Measurements from ENCODE around the gene RASSF1. TPM values are rescaled to one million over a fixed set of nuclear protein-coding genes. Genes with fewer than 3 reads are reported as not detected.
"Not testable (repeated sequence)": the region's sequence is repeated elsewhere in the genome, so short reads cannot be mapped to it uniquely, and the experiment has no call there.

The RASSF1 gene
- total RNA-seq, 1 experiment from 2014 or later: 30.2 TPM

- no peak for DNase-seq (ENCODE audit: low spot score)
These were observed 52.1 kb downstream of the RASSF1 start for GRCh38 chr3:50288387-50289007.

GRCh38 chr3:50287262-50287661 lies 53.4 kb downstream of the RASSF1 start:
- DNase-seq (ENCODE audit: low spot score): no peak

GRCh38 chr3:50286322-50287227 lies 54.1 kb downstream of the RASSF1 start:
- DNase-seq (ENCODE audit: low spot score): no peak

- DNase-seq (ENCODE audit: low spot score): not testable (repeated sequence)
These were observed 56.5 kb downstream of the RASSF1 start for GRCh38 chr3:50284121-50284520.

Other genes with a start within 250 kb of the RASSF1 start
- gene SEMA3F, start 185.5 kb downstream of the RASSF1 start, total RNA-seq (2014; rRNA removed; shearing (Covaris generic)): 14.6 and 16.5 TPM in 2 replicates
- 0.18 TPM in 1 of 2 replicates, not detected in the other for gene GNAT1, start 149.2 kb downstream of the RASSF1 start, total RNA-seq (2014; rRNA removed; shearing (Covaris generic))
- gene SLC38A3, start 135.6 kb downstream of the RASSF1 start, total RNA-seq (2014; rRNA removed; shearing (Covaris generic)): 0.70 TPM in 1 of 2 replicates, not detected in the other
- gene GNAI2, start 104.6 kb downstream of the RASSF1 start, total RNA-seq (2014; rRNA removed; shearing (Covaris generic)): 167 and 168 TPM in 2 replicates
- 87.7 and 94.2 TPM in 2 replicates for gene SEMA3B, start 71.7 kb downstream of the RASSF1 start, total RNA-seq (2014; rRNA removed; shearing (Covaris generic))
- gene LSMEM2, start 61.7 kb downstream of the RASSF1 start, total RNA-seq (2014; rRNA removed; shearing (Covaris generic)): not detected in 2 replicates
- gene IFRD2, start 48.4 kb downstream of the RASSF1 start, total RNA-seq (2014; rRNA removed; shearing (Covaris generic)): 175 and 177 TPM in 2 replicates
- gene HYAL3, start 41.4 kb downstream of the RASSF1 start, total RNA-seq (2014; rRNA removed; shearing (Covaris generic)): 8.3 and 12.7 TPM in 2 replicates
- gene NAA80, start 41.4 kb downstream of the RASSF1 start, total RNA-seq (2014; rRNA removed; shearing (Covaris generic)): 14.2 and 15.3 TPM in 2 replicates
- 1.4 and 1.6 TPM in 2 replicates for gene HYAL1, start 37.3 kb downstream of the RASSF1 start, total RNA-seq (2014; rRNA removed; shearing (Covaris generic))
- 81.4 and 82.6 TPM in 2 replicates for gene HYAL2, start 18.1 kb downstream of the RASSF1 start, total RNA-seq (2014; rRNA removed; shearing (Covaris generic))
- gene TUSC2, start 12.6 kb downstream of the RASSF1 start, total RNA-seq (2014; rRNA removed; shearing (Covaris generic)): 66.8 and 69.2 TPM in 2 replicates
- gene ZMYND10, start 4.9 kb upstream of the RASSF1 start, total RNA-seq (2014; rRNA removed; shearing (Covaris generic)): 0.48 TPM in 1 of 2 replicates, not detected in the other
- 30.0 and 30.7 TPM in 2 replicates for gene NPRL2, start 9.9 kb upstream of the RASSF1 start, total RNA-seq (2014; rRNA removed; shearing (Covaris generic))
- gene CYB561D2, start 10.0 kb upstream of the RASSF1 start, total RNA-seq (2014; rRNA removed; shearing (Covaris generic)): 42.5 and 46.0 TPM in 2 replicates
- 35.8 and 36.2 TPM in 2 replicates for gene TMEM115, start 18.7 kb upstream of the RASSF1 start, total RNA-seq (2014; rRNA removed; shearing (Covaris generic))
- 0.33 and 0.42 TPM in 2 replicates for gene CACNA2D2, start 162.8 kb upstream of the RASSF1 start, total RNA-seq (2014; rRNA removed; shearing (Covaris generic))
- 0.33 and 0.44 TPM in 2 replicates for gene C3orf18, start 226.9 kb upstream of the RASSF1 start, total RNA-seq (2014; rRNA removed; shearing (Covaris generic))
- gene HEMK1, start 228.7 kb upstream of the RASSF1 start, total RNA-seq (2014; rRNA removed; shearing (Covaris generic)): 8.2 and 12.2 TPM in 2 replicates